ENCODE measurements around the gene DRC1.

DRC1 gene

DNA sequence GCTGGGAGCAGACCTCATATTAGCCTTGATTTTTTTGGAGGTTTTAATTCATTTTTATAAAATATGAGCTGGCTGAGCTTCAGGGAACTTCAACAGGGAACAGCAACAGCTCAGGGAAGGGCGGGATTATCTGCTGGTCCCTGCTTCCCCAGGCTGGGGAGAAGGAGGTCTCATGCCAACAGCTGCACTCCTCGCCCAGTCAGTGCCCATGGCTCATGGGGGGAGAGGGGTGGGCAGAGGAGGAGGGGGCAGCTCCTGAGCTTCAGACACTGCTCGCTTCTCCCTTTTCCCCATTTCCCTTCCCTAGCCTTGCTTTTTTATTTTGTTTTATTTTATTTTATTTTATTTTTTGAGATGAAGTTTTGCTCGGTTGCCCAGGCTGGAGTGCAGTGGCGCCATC lies 76.6 kb downstream of the DRC1 start:
- no peak for TF ChIP-seq CTCF (conservative IDR thresholded peaks at IDR 0.05; ENCODE audit: low read depth, low read length)
- no peak overlapping the region for H3K4me3 ChIP-seq (ENCODE audit: low read length)
- no peak for DNase-seq (ENCODE audit: low read depth)

DNA sequence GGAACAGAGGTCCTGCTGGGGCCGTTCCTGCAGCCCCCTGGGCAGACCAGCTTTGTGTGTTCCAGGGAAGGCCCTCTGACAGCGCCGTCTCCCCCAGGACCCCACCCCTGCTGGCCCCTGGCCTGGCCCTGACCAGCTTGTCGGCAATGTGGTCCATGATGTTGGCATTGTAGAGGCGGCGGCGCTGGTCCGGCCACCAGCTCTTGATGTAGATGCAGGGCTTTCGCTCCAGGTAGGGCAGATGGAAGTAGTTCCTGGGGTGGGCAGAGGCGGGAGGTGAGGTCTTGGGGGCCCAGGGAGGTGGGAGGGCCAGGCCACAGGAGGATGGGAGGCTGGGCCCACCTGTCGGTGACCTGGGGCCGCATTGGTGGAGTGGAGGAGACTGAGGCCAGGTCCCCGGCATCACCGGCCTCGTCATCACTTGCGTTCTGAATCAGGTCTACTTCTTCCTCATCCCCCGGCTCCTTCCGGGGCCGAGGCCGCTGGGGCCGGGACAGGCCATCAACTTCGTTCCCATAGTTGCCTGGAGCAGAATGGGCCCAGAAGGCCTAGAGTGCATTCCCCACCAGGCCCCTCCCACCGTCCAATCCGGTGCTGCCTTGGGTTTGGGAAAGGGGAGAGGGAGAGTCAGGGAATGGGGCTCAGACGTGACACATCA lies 77.5 kb downstream of the DRC1 start:
- no peak overlapping the region for H3K4me3 ChIP-seq (ENCODE audit: low read length)
- no peak for TF ChIP-seq CTCF (conservative IDR thresholded peaks at IDR 0.05; ENCODE audit: low read depth, low read length)
- no peak for DNase-seq (ENCODE audit: low read depth)

DNA sequence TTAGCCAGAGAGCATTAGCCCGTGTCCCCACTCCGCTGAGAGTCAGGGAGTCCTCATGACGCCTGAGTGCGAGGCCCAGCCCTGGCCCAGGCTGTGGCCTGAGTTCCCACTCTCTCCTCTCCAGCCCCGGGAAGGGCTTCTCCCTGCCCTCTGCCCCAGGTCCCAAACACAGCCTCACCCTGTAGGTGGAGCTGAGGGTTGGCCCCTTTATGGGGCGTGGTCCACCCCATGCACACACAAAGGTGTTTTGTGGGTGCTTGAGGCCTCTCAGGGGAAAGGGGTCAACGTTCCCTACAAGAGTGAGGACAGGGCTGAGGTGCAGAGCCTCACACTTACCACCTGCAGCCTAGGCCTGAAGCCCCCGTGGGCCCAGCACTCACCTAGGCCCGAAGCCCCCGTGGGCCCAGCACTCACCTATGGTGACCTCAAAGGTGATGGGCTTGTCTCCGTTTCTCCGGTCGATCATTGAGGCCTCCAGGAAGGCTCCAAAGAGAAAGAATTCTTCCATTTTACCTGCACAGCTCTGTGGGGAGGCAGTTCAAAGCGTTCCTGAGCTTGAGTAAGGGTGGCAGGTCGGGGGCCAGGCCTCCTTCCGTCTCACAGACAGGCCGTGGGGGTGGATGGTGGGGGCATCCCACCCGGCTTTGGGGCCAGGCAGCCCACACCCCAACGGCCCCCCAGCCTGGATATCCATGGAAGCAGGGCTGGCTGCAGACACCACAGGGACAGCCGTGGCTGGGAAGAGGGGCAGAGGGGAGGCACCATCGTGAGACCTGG lies 78.3 kb downstream of the DRC1 start:
- no peak for TF ChIP-seq CTCF (conservative IDR thresholded peaks at IDR 0.05; ENCODE audit: low read depth, low read length)
- DNase-seq (ENCODE audit: low read depth) = no peak
- H3K4me3 ChIP-seq (ENCODE audit: low read length) = no peak overlapping the region

DNA sequence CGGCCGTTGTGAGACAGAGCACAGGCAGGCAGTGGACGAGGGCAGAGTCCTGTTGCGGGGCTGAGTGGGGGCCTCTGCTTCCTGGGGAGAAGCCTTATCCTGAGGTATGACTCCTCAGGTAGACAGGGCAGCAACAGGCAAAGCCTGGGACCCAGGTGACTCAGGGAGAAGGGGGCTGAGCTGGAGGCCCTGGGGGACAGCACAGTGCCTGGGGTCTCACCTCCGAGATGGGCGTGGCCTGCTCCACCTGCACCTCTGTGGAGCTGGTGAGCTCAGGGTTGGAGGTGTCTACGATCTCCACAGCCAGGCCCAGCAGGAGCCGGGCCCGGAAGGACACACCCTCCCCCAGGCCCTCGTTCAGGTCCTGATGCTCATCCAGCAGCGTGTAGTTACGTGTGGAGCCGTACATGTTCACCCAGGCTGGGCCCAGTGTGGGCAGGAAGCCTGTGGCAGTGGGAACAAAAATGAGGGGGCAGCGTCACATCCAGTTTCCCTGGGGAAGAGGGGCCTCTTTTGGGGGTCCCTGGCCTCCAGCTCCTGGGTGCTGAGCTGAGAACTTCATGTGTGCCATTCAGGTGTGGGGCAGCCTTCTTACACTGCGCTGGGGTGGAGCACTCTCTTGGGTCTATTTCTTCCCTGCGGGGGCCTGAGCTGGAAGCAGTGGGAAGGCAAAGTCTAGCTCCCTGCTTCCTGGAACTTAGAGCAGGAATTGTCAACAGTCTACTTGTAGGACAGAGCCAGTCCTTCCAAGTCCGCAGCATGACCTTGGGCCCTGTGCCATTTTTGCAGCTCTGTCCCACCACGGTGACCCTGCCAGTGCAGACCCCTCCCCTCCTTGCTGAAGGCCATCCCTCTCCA lies 79.1 kb downstream of the DRC1 start:
- H3K4me3 ChIP-seq (ENCODE audit: low read length) = no peak overlapping the region
- no peak for DNase-seq (ENCODE audit: low read depth)
- no peak for TF ChIP-seq CTCF (conservative IDR thresholded peaks at IDR 0.05; ENCODE audit: low read depth, low read length)

DNA sequence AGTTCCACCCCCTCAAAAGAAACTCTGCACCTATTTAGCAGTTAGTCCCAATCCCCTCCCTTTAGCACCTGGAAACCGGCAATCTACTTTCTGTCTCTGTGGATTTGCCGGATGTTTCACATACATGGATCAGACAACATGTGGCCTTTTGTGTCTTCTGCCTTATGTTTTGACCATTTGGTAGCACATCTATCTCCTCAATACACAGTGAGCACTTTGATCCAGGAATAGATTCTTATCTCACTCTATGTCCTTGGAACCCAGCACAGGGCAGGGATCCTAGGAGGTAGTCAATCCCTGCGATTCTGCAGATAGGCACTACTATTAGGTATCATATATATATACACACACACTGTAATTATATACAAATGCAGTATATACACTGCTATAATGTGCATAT lies 80.0 kb downstream of the DRC1 start:
- no peak for DNase-seq (ENCODE audit: low read depth)
- no peak for TF ChIP-seq CTCF (conservative IDR thresholded peaks at IDR 0.05; ENCODE audit: low read depth, low read length)
- no peak overlapping the region for H3K4me3 ChIP-seq (ENCODE audit: low read length)

DNA sequence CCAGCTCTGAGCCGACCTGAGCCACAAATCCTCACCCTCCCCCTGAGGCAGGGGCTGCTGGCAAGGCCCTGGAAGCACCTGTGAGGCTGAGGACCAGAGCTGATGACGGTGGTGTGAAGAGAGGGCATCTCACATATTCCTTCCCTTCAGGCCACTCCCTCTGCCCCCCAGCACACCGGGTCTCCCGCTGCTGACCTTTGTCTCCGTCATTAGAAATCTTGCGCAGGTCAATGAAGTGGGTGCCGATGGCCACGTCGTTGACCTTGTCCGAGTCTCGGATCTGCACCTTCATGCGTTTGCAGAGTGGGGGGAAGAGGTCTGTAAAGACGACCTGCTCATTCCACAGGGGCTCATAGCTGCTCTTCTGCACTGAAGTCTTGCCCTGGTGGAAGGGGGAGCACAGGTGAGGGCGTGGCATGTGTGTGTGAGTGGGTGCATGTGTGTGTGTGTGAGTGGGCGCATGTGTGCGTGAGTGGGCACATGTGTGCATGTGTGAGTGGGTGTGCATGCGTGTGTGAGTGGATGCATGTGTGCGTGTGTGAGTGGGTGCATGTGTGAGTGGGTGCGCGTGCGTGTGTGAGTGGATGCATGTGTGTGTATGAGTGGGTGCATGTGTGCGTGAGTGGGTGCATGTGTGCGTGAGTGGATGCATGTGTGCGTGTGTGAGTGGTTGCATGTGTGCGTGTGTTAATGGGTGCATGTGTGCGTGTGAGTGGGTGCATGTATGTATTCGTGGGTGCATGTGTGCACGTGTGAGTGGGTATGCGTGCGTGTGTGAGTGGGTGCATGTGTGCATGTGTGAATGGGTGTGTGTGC lies 80.7 kb downstream of the DRC1 start:
- no peak overlapping the region for H3K4me3 ChIP-seq (ENCODE audit: low read length)
- DNase-seq (ENCODE audit: low read depth) = no peak
- no peak for TF ChIP-seq CTCF (conservative IDR thresholded peaks at IDR 0.05; ENCODE audit: low read depth, low read length)

Data from retinal pigment epithelial cell (primary cell).